GM10847 (cell line): ENCODE results near the gene FCHSD1.

Experiments
- POLR2A ChIP-seq: IDR thresholded peaks from 2 replicates; pipeline ENCODE4 v1.6.1; 2011; ENCODE audit not compliant: insufficient read length; ENCODE audit errors: extremely low read depth

The FCHSD1 gene

DNA sequence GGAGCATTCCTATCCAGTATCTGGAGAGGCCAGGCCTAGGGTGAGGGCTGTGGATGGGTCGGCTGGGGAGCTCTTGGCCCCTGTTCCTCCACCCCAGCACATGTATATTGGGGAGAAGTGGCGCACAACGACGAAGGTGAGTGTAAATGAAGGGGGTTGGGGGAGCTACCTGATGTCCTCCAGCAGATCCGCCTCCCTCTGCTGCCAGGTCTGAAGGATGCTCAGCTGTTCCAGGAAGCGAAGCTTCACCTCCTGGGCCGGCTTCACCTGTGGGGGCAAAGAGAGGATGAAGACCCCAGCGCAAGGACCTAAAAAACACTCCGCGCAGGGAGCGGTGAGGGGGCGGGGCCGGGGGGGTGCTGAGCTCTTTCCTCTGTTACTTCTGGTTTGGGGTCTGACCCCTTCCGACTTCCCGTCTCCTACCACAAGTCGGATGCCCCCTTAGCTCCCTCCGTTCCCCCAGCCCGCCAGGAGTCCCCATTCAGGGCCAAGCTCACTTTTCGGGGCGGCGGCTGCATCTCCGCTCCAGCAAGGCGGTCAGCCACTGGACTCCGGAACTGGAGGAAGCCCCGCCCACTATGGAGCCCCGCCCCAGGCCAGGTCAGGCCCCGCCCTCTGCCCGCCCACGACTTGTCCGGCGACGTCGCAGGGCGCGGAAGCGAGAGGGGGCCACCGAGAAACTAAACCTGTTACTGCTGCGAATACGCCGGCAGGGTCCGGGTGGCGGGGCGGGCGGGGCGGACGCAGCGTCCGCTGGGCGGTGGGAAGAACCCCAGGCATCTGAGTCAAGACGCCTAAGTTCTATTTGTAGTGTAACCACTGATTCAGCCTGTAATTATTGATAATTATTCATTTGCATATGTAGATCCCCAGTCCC, at the start of gene FCHSD1:
TSS of gene FCHSD1 (minus strand) at position 568 of the 877 bp plus-strand sequence. CDS start at position 518, 50 bp downstream.
- peak; percentile 45 for TF ChIP-seq POLR2A

- TF ChIP-seq POLR2A, result no peak
Observed at GRCh38 chr5:141697586-141697985, 46.4 kb upstream of the FCHSD1 start.

DNA sequence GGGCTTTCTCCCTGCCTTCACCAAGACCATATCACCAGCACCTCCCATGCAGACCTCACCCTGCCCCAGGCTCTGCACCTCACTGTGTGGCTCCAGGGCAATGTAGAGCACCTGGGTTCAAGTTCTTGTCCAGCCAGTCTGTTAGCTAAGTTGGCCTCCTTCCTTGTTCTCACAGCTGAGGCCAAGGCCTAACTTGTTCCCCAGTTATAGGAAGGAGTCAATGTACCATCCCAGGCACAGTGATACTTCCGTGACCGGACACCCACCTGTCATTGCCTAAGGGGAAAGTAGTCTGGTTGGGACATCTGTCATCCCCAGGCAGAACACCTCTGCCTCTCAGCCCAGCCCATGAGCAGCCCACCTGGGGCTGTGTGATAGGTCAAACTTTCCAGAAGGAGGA, 45.2 kb upstream of the FCHSD1 start:
- TF ChIP-seq POLR2A, result no peak

- no peak for TF ChIP-seq POLR2A
Observed at GRCh38 chr5:141695627-141696215, 44.5 kb upstream of the FCHSD1 start.

DNA sequence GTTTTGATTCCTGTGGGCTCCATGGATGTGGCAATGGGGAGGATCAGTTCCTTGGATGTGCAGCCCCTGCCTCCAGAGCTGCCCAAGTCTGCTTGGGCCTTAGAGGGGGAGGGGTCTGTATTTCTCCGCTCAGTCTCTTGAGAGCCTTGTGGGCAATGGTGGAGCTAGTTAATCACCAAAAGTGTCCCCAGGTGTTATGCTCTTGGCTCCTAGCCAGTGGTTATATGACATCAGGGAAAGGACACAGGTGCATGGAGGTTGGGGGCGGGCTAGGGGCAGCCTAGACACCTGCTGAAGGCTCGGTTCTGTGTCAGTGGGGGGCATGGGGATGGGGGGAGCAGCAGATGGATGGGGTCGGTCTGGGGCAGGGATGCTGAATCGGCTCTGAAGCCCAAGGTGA, 43.3 kb upstream of the FCHSD1 start:
- no peak for TF ChIP-seq POLR2A

DNA sequence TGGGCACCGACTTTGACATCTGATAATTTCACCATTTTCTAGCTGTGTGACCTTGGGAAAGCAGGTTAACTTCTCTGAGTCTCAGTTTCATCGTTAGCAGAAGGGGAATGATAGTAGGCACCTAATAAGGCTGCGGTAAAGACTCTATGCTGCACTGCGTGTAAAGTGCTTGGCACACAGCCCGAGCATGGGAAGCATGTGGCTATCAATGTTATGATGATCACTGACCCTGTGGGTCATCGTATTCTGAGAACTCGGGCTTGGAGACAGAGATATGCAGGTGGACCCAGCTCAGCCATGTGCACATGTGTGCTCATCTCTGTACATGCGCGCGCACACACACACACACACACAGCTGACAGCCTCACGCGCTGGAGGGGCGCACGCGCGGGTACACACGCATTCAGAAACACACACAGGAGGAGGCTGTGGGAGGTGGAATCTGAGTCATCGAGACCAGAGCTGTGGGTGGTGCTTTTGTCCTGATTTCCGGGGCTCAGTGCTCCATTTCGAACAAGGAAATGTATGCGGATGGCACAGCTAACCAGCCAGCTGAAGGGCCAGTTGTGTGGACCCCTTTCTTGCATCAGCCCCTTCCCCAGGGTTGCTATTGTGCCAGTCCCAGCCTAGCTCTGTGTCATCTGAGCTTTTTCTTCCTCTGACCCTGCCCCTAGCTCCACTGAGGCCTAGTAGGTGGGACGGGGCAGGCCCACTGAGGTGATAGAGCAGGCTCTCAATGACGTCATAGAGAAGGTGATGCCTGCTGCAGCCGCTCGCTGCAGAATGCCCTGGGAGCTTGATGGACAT, 41.9 kb upstream of the FCHSD1 start:
- TF ChIP-seq POLR2A, result no peak

- no peak for TF ChIP-seq POLR2A
Observed at GRCh38 chr5:141692533-141692888, 41.3 kb upstream of the FCHSD1 start.

DNA sequence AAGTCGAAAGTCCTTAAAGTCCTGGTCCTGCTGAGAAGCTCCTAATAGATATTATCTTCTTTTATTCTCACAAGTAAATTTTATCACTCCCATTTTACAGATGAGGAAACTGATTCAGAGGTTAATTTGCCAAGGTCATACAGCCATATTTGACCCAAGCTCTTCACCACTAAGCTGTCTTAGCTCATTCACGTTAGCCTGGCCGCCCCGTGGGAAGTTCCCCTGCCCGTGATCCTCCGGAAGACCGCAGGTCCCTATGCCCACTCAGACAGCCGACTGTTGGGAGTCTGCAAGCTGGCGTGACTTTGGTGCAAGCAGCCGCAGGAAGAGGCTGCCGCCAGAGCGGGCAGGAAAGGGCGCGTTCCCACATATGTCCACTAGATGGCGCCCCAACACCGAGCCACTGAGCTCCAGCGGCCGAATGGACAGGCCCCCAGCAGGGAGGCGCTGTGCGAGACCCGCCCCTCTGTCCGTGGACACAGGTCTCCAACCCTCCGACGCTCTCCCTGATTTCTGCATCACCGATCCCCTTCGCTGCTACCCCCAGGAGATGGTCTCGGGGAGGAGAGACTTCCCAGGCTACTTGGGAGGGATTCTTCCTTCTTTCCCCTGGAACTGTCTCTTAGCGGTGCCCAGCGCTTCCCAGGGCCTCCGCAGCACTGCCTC, 40.8 kb upstream of the FCHSD1 start:
- TF ChIP-seq POLR2A, result no peak

- no peak for TF ChIP-seq POLR2A
Observed at GRCh38 chr5:141691286-141691866, 40.2 kb upstream of the FCHSD1 start.

DNA sequence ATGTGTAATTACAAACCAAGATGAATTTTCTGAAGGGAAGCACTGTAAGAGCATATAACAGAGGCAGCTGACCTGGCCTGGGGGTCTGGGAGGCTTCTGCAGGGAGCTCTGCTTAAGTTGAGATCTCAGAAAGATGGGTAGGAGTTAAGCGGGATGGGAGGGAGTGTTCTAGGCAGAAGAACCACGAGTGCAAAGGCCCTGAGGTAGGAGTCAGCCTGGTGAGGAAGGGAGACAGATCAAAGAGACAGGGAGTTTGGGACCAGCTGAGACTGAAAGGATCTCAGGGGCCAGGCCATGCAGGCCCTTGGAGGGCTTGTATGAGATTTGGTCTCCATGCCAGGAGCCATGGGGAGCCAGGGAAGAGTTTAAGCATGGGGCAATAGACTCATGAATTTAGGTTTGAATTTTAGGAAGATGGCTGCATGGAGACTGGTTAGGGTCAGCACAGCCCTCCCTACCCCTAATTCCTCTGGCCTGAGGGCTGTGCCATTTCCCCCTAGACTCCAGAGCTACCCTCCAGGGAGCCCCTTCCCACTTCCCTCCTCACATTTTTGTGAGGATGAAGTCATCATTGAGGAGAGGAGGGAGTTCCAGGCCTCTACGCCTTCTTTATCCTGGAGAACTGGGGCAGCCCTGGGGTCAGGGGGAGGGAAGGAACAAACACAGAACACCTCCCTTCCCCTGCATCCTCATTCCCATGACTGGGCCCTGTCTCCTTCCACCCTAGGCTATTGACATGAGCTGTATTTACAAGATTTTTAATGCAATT, 35.6 kb upstream of the FCHSD1 start:
- TF ChIP-seq POLR2A, result no peak

GRCh38 chr5:141685591-141685990, 34.4 kb upstream of the FCHSD1 start:
- no peak for TF ChIP-seq POLR2A

GRCh38 chr5:141683596-141684141, 32.5 kb upstream of the FCHSD1 start:
- TF ChIP-seq POLR2A, result no peak

- TF ChIP-seq POLR2A, result no peak
Observed at GRCh38 chr5:141681695-141682641, 30.8 kb upstream of the FCHSD1 start, which contains the start of gene ARAP3. Gene ARAP3 (minus strand): TSS chr5:141682230. CDS start chr5:141680486, 1,744 bp downstream.
